Measurements from ENCODE around the gene VDAC1. TPM values are rescaled to one million over a fixed set of nuclear protein-coding genes. Genes with fewer than 3 reads are reported as not detected.

The VDAC1 gene
- total RNA-seq, 2 donors from 2014 or later = 202 to 226 TPM

- peaks cover 28% of the 10 kb centered on the region for H3K36me3 Mint-ChIP-seq (ENCODE audit: low read depth)
- no peaks in the 10 kb centered on the region for H3K9me3 ChIP-seq (ENCODE audit: control insufficient read depth, low read length)
- no peak overlapping the region for H3K4me3 ChIP-seq (ENCODE audit: low read length)
- WGBS, 2 experiments (ENCODE audit: insufficient coverage in 1 of 2, insufficient read length in 1 of 2) = 98 to 100% methylated on average over 1 to 2 of the region's 2 CpGs
- H3K27ac ChIP-seq (ENCODE audit: low read depth, low read length) = no peak overlapping the region
- H3K4me1 Mint-ChIP-seq = peaks cover 16% of the 10 kb centered on the region
- H3K27ac Mint-ChIP-seq = no peak overlapping the region
- H3K9me3 Mint-ChIP-seq = no peaks in the 10 kb centered on the region
- H3K36me3 ChIP-seq (ENCODE audit: control insufficient read depth, insufficient read depth, low read length) = peaks cover 47% of the 10 kb centered on the region
- H3K4me1 ChIP-seq (ENCODE audit: control insufficient read depth, insufficient read depth, low read length) = no peaks in the 10 kb centered on the region
- H3K27me3 Mint-ChIP-seq (ENCODE audit: insufficient read depth) = no peaks in the 10 kb centered on the region
- TF ChIP-seq CTCF (conservative IDR thresholded peaks at IDR 0.05) = no peak
- H3K4me3 Mint-ChIP-seq = no peak overlapping the region
- no peak for DNase-seq
- no peak overlapping the region for H3K9ac ChIP-seq (ENCODE audit: extremely low read depth, low read length, poor library complexity, severe bottlenecking)
- H3K27me3 ChIP-seq (ENCODE audit: control insufficient read depth, insufficient read depth, low read length, poor library complexity, severe bottlenecking) = no peaks in the 10 kb centered on the region
Observed at GRCh38 chr5:133970325-133970909, 34.4 kb downstream of the VDAC1 start.

DNA sequence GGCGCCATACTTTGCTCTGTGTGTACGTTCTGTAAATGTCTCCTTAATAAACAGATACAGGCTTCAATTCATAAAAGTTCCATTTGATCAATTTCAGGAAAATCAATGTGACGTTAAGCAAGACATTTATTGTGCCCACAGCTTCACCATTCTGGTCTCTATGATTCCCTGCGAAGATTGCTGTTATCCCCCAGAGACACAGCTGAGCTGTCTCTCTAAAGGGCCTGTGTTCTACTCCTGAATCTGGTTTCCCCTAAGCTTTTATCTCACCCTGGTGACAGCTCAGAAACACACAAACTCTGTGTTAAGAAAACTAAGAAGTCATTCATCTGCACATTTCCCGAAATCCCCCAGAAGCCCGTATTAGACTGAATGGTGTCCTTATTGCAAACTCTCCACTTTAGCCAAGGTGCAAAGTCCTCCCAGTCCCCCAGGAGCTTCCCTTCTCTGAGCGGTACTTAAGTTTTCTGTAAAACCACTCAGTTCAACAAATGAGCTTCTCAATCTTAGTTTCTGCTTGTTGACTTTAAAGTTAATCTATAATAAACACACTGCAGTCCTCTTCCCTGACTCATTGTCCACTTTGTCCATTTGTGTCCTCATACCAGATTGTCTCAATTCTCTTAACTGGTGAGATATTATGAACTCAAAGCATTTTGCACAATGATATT, 35.0 kb downstream of the VDAC1 start:
- peak overlapping the region; percentile 95 for H3K4me3 ChIP-seq (ENCODE audit: low read length)
- H3K4me3 Mint-ChIP-seq = peak overlapping the region; percentile 99
- no peaks in the 10 kb centered on the region for H3K27me3 ChIP-seq (ENCODE audit: control insufficient read depth, insufficient read depth, low read length, poor library complexity, severe bottlenecking)
- TF ChIP-seq CTCF (conservative IDR thresholded peaks at IDR 0.05) = no peak
- peaks cover 1% of the 10 kb centered on the region for H3K9me3 ChIP-seq (ENCODE audit: control insufficient read depth, low read length)
- no peak overlapping the region for H3K27ac ChIP-seq (ENCODE audit: low read depth, low read length)
- H3K36me3 Mint-ChIP-seq (ENCODE audit: low read depth) = peaks cover 27% of the 10 kb centered on the region
- no peak for DNase-seq
- H3K27ac Mint-ChIP-seq = peak overlapping the region; percentile 98
- H3K36me3 ChIP-seq (ENCODE audit: control insufficient read depth, insufficient read depth, low read length) = peaks cover 44% of the 10 kb centered on the region
- H3K9me3 Mint-ChIP-seq = no peaks in the 10 kb centered on the region
- H3K4me1 ChIP-seq (ENCODE audit: control insufficient read depth, insufficient read depth, low read length) = no peaks in the 10 kb centered on the region
- no peak overlapping the region for H3K9ac ChIP-seq (ENCODE audit: extremely low read depth, low read length, poor library complexity, severe bottlenecking)
- peaks cover 16% of the 10 kb centered on the region for H3K4me1 Mint-ChIP-seq
- 92 to 95% methylated on average over 7 of the region's 7 CpGs for WGBS, 2 experiments (ENCODE audit: insufficient coverage in 1 of 2, insufficient read length in 1 of 2)
- H3K27me3 Mint-ChIP-seq (ENCODE audit: insufficient read depth) = no peaks in the 10 kb centered on the region

DNA sequence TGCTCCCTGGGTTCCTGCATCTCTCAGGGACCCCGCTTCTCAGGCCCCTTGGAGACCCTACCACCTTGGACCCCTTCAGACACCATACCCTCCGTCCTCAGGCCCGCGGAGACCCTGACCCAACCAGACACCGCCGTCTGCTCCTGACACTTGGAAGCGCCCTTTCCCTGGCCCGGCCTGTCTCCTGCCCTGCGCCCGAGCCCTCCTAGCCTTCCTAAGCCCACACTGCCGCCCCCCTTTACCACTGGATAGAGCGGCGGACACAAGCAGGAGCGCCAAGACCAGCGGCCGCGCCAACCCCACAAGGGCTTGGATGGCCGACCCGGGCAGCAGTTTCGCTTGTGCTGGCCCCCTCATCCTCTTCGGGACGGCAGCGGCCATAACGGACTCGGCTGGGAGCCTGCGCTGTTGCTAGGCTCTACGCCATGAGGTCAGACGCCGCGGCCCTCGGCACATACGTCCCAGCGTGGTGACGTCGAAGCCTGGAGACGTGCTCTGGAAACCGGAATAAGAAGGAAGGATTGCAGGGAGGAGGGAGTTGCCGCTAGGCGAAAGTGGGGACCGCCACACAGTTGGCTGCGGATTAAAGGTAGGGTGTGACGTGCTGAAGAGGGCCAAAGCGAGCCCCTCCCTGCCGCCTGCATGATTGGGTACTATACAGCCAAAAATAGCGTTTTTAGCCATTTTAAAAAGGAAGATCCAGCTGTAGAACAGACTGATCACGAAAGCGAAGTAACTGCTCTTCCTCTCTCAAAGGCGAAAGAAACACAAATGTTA, 36.4 kb downstream of the VDAC1 start, which contains the start of gene C5orf15:
Gene C5orf15, minus strand, starts transcription at position 422 of the 777 bp plus-strand sequence. Its CDS starts 41 bp downstream, at position 381.
- peak; percentile 32 for TF ChIP-seq CTCF (conservative IDR thresholded peaks at IDR 0.05)
- H3K27ac ChIP-seq (ENCODE audit: low read depth, low read length) = peak within 1 kb of the TSS; percentile 86

More for the DNA sequence above, 36.4 kb downstream of the VDAC1 start, which contains the start of gene C5orf15:
- Histone ChIP-seq H3K36me3 (ENCODE audit: control insufficient read depth, insufficient read depth, low read length) (peaks cover 31% of the 10 kb centered on the region), H3K9me3 (ENCODE audit: control insufficient read depth, low read length) (peaks cover 12% of the 10 kb centered on the region), H3K27me3 (ENCODE audit: control insufficient read depth, insufficient read depth, low read length, poor library complexity, severe bottlenecking) (no peaks in the 10 kb centered on the region), H3K4me1 (ENCODE audit: control insufficient read depth, insufficient read depth, low read length) (no peaks in the 10 kb centered on the region), H3K4me3 (ENCODE audit: low read length) (peak within 1 kb of the TSS; percentile 95), H3K9ac (ENCODE audit: extremely low read depth, low read length, poor library complexity, severe bottlenecking) (peak within 1 kb of the TSS; percentile 86)
- Mint-ChIP-seq H3K4me3 (peak within 1 kb of the TSS; percentile 99), H3K36me3 (ENCODE audit: low read depth) (peaks cover 28% of the 10 kb centered on the region), H3K4me1 (peaks cover 16% of the 10 kb centered on the region), H3K27ac (peak within 1 kb of the TSS; percentile 98), H3K9me3 (peaks cover 3% of the 10 kb centered on the region), H3K27me3 (ENCODE audit: insufficient read depth) (no peaks in the 10 kb centered on the region)
- WGBS, 2 experiments (ENCODE audit: insufficient coverage in 1 of 2, insufficient read length in 1 of 2) = 1% methylated on average over 30 to 48 of the region's 48 CpGs
- peak; percentile 98 for DNase-seq
